HG03432 (cell line): ENCODE measurements around the gene TUBA4B.

ENCODE experiments used
- ATAC-seq: cut with Tn5 transposase; IDR thresholded peaks from one replicate; pipeline ENCODE4 v1.9.1; 2021; ENCODE audit warnings: mild to moderate bottlenecking, moderate library complexity; ENCODE audit not compliant: unreplicated experiment

Gene TUBA4B

DNA sequence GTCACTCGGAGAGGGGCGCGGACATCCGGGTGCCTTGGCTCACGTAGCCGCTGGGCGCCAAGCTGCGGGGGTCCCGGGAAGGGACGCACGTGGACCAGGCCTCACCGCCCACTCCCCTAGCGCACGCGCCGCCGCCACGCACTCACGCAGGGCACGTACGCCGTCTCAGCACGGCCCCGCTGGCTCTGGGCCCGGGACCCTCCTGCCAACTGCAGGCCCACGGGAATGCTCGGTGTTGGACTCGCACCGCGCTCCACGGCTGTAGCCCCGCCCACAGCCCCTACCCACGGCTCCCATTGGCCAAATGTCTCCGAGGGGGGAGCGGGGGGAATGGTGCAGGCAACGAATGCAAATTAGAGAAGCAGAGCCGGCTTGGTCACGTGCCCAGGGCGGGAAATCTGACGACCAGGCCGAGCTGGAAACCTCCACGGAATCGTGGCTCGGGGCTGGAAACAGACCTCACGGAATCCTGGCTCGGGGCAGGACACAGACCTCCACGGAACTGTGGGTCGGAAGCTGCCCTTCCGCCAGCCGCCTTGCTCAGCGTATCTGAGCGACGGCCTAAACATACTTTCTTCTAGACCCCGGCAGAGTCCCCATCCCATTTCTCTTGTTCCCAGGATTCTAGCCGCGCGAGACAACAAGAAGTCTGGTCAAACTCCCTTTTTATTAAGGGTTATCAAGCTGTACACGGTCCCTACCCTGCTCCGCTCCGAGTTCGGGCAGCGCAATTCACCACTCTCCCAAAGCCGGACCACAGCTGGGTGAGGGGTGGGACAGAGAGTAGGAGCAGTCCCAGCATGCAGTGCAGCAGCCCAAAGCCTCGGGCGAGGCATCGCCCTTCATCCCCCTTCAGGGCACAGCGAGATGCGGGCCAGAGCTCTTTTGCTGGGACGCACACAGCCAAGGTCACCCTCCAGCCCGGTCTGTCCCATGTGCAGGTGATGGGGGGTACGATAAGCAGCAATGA is 34.0 kb upstream of the TUBA4B start, which contains the start of gene ABCB6:
TSS of gene ABCB6 (minus strand) at position 227 of the 970 bp plus-strand sequence. CDS start 285 bp downstream, outside the sequence.
- peak; percentile 82 for ATAC-seq

DNA sequence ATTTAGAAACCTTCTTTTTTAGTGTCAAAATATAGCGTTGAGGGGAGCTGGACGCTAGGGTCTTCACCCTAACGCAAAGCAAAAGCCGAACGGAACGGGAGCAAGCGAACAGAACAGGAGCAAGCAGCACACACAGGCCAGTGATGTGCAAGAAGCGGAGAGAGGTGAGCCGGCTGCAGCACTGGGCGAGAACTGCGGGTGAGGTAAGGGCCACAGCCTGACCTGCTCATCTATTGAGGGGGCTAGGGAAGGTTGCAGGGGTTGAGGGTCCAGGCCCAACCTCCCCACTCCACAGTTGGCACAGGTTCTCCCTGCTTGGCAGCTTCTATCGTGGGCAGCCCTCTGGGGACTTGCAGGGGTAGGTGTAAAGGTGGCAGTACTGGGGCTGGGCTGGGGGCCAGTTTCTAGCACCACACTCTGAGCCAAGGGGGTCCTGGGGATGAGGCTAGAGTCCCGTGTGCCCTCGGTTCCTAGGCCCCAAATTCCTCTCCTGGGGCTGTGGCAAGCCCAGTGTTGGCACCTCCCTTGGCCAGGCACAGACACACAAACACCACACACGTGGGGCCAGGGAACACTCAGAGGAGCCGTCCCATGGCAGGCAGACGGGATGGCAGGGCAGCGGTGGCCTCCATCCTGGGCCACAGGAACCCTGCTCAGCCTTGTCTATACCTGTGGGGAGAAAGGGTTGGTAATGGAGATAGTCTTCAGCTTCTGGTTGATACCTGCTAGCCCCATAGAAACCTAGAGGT is 33.1 kb upstream of the TUBA4B start:
- ATAC-seq, result no peak

DNA sequence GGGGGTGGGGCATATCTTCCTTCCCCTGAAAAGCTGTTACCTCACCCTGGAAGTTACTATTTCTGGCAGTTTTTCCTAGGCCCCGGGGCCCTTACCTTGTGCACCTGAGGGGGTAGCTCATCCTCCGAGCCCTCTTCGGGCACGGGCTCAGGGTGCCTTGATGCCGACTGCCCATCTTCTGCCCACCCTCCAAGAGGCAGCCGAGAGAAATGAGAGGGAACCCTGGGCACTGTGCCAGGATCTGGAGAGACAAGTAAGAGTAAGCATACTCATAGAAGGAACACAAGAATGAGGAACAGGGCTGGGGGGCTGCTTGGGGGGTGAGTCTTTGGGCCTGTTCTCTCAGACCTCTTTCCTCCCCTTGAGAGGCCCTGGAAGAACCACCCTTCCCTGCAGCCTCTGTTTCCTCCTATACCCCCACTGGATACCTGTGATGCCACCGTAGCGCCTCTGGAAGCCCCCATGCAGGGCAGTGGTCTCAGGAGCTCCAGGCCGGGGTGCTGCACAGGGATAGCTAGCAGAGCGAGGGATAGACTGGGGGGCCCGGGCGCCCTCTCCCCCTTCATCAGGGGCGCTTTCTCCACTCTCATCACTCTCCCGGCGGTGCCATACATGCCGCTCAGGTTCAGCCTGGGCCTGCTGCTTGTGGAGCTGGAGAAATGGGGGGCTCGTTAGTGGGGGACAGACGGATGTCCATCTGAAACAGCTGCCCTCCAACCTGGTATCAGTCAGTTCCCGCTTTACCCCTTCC is 32.2 kb upstream of the TUBA4B start:
- no peak for ATAC-seq

DNA sequence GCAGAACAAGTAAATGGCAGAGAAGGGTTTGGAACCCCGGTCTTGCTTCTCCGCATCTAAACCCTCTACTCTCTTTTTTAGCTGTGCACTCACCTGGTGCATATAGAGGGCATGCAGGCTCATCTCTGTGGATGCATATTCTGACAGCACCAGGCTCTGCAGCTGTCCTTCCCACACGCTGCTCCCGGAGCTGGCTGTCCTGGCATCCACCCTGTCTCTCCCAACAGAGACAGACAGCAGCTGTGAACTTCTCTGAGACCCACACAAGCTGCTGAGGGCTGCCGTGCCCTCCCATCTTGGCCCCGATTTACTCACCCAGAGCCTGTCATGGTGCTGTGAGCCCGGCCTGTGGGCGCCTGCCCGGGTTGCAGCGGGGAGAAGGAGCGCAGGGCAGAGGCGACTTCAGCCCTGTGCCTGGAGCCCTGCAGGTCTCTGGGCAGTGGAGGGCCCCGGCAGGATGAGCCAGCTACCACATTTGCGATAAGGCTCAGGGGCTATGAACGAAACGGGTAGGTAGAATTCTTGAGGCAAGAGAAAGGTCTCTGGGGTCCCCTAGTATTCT is 31.0 kb upstream of the TUBA4B start:
- no peak for ATAC-seq

DNA sequence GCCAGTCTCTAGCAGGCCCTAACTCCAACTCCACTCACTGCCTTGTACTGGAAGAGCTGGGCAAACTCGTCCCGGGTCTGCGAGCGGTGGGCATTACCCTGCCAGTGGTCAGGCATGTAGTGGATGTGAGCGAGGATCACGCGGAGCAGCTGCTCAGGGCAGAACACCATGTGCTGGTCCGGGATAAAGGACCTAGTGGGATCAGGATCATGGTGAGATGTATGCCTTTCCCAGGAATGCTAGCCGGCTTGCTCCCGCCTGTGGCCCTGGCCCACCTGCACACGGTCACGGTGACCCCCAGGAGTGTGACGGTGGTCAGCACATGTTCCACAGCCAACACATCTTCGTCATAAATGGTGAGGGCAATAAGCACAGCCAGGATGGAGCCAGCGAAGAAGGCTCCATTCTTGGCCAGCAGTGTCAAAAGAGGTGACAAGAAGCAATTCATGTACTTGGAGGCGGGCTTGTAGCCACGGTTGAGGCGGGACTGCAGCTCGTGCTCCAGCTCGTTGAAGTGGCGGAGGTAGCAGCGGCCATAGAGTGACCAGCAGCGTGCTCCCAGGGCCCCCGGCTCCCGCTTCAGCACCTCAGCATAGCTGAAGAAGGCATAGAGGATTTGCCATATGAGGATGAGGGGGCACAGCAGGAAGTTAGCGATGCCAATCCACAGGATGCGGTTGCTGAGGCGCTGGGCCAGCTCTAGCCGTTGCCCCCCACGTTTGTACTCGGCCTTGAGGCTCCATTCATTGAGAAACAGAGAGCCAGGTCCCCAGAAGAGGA is 29.0 kb upstream of the TUBA4B start:
- no peak for ATAC-seq

DNA sequence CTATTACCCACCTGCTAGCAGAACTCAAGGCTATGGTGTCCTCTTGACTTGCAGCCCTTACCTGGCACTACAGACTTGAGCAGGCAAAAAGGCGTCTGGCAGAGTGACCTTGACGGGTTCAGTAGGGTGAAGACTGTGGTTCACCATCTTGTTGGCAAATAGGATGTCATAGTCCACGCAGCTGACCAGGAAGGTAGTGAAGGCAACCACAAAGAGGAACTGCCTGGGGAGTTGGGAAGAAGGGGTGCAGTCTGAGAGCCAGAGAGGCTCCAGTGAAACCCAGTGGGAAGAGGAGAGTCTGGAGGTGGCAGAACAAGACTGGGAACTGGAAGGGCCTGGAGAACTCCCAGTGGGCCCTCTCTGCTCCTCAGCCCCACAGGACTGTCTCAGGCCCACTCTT is 27.7 kb upstream of the TUBA4B start:
- ATAC-seq, result no peak

DNA sequence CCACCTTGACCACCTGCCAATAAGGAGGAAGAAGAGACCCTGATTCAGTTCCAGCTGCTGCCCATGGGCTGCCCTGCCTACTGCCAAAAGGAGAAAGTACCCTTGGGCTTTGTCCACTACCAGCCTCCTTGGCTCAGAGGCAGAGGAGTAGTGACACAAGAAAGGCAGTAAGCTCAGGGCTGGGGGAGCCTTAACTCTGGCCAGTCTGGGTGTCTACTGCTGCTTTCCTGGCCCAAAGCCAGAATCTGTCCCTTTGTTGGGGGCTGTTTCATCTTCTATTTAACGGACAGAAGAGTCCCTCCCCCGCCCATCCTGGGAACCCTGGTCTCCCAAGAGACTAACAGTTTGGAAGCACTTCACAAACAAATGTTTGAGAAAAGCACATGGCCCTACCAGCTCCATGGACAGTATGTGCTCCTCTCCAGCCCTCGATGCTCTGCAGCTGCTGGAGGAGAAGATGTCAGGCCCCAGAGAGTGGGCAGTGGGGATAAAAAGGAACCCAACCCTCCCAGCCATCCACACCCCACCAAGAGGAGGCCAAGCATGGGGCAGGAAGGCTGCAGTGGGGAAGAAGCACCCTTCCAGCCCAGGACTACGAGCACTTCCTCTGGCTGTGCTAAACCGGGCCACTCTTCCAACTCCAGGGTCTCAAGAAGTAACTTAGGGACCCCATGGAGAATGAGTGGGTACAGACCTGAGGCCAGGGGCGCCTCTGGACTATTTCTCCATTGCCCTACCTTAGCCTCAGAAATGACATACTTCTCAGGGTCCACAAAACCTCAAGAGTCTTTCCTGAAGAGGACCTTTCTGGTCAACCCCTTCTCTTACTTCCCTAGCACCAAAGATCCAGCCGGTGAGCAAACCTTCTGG is 24.8 kb upstream of the TUBA4B start:
- ATAC-seq, result no peak

DNA sequence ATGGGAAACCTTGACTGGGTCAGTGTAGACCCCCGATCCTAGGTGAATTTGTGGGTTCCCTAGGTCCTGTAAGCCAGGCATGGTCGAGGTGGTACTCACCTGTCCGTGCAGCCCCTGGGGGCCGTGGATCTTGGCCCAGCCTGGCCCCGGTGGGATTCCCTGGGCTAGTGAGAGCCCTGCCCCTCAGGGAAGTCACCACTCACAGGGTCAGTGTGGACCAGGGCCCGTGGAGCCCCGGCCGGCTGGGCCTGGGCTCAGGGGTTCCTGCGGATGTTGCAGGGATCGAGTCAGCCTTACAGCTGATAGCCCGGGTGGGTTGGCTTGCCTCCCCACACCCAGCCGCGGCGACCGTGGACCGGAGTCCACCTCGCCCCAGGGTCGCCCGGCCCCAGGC is 24.1 kb upstream of the TUBA4B start:
- no peak for ATAC-seq

DNA sequence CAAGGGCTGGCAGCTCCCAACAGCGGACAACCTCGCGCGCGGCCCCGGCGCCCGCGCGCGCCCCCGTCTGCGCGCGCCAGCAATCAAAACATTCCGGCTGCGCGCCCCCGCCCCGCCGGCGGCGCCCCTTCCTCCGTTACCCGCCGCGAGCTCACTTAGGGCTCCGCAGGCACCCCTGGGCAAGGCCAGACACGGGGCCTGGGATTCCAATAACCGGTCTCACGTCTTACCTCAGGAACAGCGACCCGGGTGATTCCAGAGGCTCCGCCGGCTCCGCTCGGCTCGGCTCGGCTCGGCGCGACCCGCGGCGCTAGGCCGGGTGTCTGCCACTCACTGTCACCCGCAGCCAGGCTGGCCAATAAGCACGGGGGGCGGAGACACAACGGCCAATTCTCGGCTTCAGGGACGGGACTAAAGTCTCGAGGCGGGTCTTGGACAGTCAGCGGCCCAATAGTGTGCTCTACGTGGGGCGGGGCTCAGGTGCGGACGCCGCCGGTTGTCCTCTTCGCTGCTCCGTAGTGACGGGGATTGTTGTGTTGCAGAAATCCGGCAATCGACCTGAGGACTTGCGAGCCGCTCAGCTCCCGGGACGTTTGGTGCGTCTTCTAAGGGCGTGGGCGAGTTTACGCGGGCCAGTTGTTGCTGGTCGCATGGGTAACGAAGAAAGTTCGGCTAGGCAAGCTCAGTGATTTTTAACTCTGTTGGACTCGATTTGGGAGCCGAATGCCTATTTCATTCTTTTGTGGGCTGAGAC is 23.6 kb upstream of the TUBA4B start, which contains the start of the genes ANKZF1 and ATG9A:
TSS of gene ANKZF1 (plus strand) at position 502 of the 754 bp plus-strand sequence. CDS start 452 bp downstream, outside the sequence.
TSS of gene ATG9A (minus strand) at position 332 of the 754 bp plus-strand sequence. CDS start 1,612 bp downstream, outside the sequence.
- ATAC-seq, result peak; percentile 98

DNA sequence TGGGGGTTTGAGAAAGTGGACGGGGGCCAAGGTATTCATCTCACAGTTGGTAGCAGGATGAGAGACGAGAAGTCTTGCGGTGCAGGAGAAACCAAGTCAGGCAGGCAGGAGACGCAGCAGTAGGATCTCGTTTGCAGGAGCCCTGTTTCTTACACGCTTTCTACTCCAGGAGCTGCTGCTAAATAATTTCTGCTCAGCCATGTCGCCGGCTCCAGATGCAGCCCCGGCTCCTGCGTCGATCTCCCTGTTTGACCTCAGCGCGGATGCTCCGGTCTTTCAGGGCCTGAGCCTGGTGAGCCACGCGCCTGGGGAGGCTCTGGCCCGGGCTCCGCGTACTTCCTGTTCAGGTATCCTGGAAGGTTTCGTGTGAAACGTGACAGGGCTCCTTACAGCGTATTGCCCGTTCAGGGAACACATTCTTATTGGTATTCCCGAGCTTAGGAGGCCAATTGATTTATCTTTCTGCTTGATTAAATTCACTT is 22.9 kb upstream of the TUBA4B start:
- peak; percentile 26 for ATAC-seq

DNA sequence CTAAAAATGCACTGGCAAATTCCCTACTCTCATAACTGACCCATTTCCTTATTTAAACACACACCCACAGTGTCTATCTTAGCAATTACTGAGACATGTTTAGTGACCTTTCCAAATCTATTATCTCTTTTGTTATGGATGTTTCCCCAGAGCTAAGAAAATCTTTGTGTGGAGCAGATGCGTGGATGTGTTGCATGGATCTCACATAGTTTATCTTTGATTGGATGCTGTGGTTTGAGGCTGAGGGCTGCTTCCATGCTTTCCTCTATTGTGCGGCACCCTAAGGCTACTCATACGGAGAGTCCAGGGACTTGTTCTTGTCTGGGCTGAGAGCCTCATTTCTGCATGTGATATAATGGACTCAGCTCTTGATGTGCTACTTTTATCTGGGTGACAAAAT is 18.7 kb upstream of the TUBA4B start:
- no peak for ATAC-seq

DNA sequence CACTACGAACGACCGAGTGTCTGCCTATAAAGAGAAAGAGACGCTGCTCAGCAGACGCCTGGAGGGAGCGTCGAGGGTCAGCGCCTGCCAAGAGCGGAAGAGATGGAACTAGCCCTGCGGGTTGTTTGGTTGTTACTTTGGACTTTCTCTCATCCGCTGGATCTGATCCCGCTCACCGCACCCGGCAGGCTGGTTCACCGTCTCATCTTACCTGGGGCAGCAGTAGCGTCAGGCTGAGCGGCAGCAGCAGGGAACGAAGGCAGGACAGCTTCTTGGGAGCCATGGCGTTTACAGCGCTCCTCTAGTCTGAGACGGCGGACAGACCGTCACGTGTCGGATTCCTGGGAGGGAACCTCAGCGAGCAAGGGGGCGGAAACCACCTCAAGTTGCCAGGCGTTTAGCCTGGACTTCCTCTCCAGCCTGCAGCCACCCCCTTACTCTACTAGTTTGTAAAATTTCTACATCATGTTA is 9.7 kb upstream of the TUBA4B start:
- ATAC-seq, result no peak

DNA sequence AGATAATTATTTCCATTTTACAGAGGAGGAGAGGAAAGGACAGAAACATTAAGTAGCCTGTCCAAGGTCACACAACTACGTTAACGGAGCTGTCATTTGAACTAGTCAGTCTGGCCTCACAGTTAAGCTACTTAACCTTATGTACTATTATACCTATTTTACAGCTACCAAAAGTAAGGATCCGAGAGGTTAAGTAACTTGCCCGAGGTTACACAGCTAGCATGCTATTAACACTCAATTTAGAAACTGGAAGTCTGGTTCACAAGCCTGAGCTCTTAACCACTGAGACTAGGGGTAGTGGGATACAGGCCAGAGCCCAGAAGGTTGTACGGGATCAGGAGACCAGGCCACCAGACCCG is 8.3 kb upstream of the TUBA4B start:
- ATAC-seq, result no peak

DNA sequence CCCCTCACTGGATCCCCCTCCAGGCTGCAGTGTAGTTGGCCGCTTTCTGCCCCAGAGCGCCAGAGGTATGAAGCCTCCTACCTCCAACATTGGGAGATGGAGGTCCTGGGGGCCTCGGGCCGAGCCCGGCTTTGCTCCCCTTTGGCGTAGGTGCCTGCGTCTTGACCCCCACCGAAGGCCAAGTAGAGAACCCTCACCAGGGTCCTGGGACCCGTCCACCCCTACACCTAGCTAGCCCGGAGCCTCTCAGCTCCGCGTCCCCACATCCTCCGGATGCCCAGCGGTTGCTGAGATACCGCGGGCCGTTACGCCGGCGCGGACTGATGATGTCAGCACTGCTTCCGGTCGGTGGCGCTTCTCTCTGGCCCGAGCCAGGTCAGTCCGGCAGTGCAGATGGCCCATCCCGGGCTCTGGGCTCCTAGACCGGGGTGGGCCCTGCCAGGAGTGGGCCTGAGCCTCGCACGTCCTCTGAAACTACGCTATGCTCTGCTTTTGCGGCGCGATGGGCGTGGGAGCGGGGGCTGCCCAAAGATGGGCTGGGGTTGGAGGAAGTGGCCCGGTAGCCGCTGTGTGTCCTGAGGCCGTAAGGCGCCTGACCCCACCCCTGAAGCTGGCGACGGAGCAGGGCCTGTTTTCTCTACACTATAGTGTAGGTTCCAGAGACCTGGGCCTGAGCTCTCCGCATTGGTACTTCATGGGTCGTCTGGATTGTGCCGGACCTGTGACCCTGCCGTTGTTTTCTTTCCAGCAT is 7.7 kb upstream of the TUBA4B start, which contains the start of the genes GLB1L and STK16:
TSS of gene GLB1L (minus strand) at position 297 of the 751 bp plus-strand sequence. CDS start 1,871 bp downstream, outside the sequence.
TSS of gene STK16 (plus strand) at position 332 of the 751 bp plus-strand sequence. CDS start 521 bp downstream, outside the sequence.
- ATAC-seq, result peak; percentile 75

DNA sequence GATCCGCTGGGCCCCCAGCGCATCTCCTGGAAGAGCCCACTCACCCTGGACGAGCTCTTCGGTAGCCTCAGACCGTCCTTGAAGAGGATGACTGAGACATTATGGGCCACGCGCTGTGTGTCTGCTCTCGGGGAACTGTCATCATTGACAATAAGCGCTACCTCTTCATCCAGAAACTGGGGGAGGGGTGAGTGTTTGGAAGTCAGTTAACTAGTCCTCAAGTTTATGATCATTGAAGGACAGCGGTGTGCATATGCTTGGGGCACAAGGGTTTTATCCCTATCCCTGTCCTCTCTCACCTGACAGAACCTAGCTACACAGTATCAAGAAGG is 7.2 kb upstream of the TUBA4B start:
- no peak for ATAC-seq

DNA sequence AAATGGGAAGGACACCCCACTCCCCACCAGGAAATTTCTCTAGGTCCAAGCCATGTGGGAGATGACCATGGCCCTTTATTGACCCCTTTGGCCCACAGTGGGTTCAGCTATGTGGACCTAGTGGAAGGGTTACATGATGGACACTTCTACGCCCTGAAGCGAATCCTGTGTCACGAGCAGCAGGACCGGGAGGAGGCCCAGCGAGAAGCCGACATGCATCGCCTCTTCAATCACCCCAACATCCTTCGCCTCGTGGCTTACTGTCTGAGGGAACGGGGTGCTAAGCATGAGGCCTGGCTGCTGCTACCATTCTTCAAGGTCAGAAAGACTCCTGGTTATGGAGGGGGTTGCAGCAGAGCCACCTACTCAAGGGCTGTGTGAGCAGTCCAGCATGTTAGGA is 6.5 kb upstream of the TUBA4B start:
- ATAC-seq, result no peak
